Adrenal gland (tissue), 5 donors: ENCODE data around the gene BLM.
"Not testable (repeated sequence)": the region's sequence is repeated elsewhere in the genome, so short reads cannot be mapped to it uniquely, and the experiment has no call there.

Experiments used
- CTCF ChIP-seq, 6 experiments: fragments of 450-650 bp in 4 of 6; fragments of 200-600 bp in 2 of 6; sonication (generic) in 1 of 6; IDR thresholded peaks; 1 replicate in 5 of 6; 2 replicates in 1 of 6; pipeline versions ENCODE4 v1.5.1 to v1.8.0; 2016 to 2021; ENCODE audit warnings: antibody characterized with exemption in 6 of 6, mild to moderate bottlenecking in 2 of 6, moderate library complexity in 1 of 6
- POLR2A ChIP-seq, 2 donors: fragments of 450-650 bp; IDR thresholded peaks; one replicate each; pipeline ENCODE4 v1.6.1; 2017; ENCODE audit warnings: antibody characterized with exemption in 2 of 2, mild to moderate bottlenecking in 2 of 2, moderate library complexity in 1 of 2
- donor health status: DM: no; HTN: no; CAD: no.

GRCh38 chr15:90740545-90740944, 23.4 kb downstream of the BLM start:
- TF ChIP-seq POLR2A, CTCF (IDR thresholded peaks at IDR 0.05): not testable (repeated sequence)
